MCF 10A (cell line): ENCODE data around the gene IGF2BP3. TPM values are rescaled to one million over a fixed set of nuclear protein-coding genes. Genes with fewer than 3 reads are reported as not detected.

Experiments
- BruUV-seq: library from RNA; stranded (reverse); fragments of 400-500 nt; replicated peaks from 2 replicates; lab custom pipeline; 2021; lab: Mats Ljungman, UMichigan
- CTCF ChIA-PET: fragments of 300-600 bp; sonication (Branson Sonifier 250); formaldehyde crosslinking; extraction: SDS; loops from one replicate; lab custom pipeline; 2021; ENCODE audit warnings: antibody characterized with exemption, inconsistent platforms; lab: Yijun Ruan, JAX
- POLR2A ChIA-PET: fragments of 300-600, 350-650 bp; sonication (Branson Sonifier 250); formaldehyde crosslinking; extraction: SDS; loops from one replicate; lab custom pipeline; 2020; ENCODE audit warnings: antibody characterized with exemption, inconsistent platforms; lab: Yijun Ruan, JAX
- DNase-seq: peaks from one replicate; pipeline ENCODE4 v3.0.0-alpha.2; 2018; ENCODE audit not compliant: unreplicated experiment
- H3K27ac Mint-ChIP-seq: one replicate; pipeline ENCODE4 v1.8.0; 2022; ENCODE audit warnings: mild to moderate bottlenecking, low read depth, mixed read lengths; ENCODE audit not compliant: unreplicated experiment
- H3K27me3 Mint-ChIP-seq: one replicate; pipeline ENCODE4 v1.8.0; 2022; ENCODE audit warnings: mixed read lengths; ENCODE audit not compliant: insufficient read depth, unreplicated experiment
- H3K36me3 Mint-ChIP-seq: one replicate; pipeline ENCODE4 v1.8.0; 2022; ENCODE audit warnings: mild to moderate bottlenecking, moderate library complexity, mixed read lengths; ENCODE audit not compliant: insufficient read depth, unreplicated experiment
- H3K4me1 Mint-ChIP-seq: one replicate; pipeline ENCODE4 v1.8.0; 2022; ENCODE audit warnings: mixed read lengths; ENCODE audit not compliant: insufficient read depth, unreplicated experiment
- H3K4me3 Mint-ChIP-seq: one replicate; pipeline ENCODE4 v1.8.0; 2022; ENCODE audit warnings: mild to moderate bottlenecking, moderate library complexity, mixed read lengths; ENCODE audit not compliant: unreplicated experiment
- H3K9me3 Mint-ChIP-seq: one replicate; pipeline ENCODE4 v1.8.0; 2022; ENCODE audit warnings: mixed read lengths; ENCODE audit not compliant: unreplicated experiment
- intact Hi-C: fragments of 100-400 bp; cut with micrococcal nuclease; formaldehyde crosslinking; loops from 2 replicates; pipeline ENCODE4 v1.14.1; 2022
- total RNA-seq: library from RNA; stranded (reverse); gene quantifications from 2 replicates; pipeline ENCODE4 v1.2.3, GENCODE V29; 2022
- TF ChIP-seq, protein P1 (sequence below): fragments of 200-600 bp; IDR thresholded peaks from one replicate; pipeline ENCODE4 v1.8.0; 2022; ENCODE audit warnings: antibody characterized with exemption, mild to moderate bottlenecking; ENCODE audit not compliant: unreplicated experiment

IGF2BP3 gene
- total RNA-seq, 1 experiment from 2014 or later: 29.8 TPM

DNA sequence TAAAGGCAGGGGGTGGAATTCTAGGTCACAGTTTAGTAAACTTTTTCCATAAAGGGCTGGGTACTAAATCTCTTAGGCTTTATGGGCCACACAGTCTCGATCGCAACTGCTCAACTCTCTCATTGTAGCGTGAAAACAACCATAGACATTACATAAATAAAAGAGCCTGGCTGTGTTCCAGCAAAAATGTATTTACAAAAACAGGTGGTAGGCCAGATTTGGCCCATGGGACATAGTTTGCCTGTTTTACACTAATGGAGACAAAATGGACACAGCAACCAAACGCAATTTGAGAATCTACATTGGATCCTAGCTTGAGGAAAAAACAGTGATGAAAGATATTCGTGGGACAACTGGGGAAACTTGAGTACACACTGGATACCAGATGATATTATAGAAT, 194.4 kb downstream of the IGF2BP3 start:
- no peak for DNase-seq
- Mint-ChIP-seq H3K27ac (no peak overlapping the region), H3K36me3 (peaks cover 5% of the 10 kb centered on the region), H3K27me3 (no peaks in the 10 kb centered on the region), H3K9me3 (no peaks in the 10 kb centered on the region), H3K4me3 (no peak overlapping the region), H3K4me1 (peaks cover 6% of the 10 kb centered on the region)
- BruUV-seq: no TSS peak
- ChIA-PET POLR2A (interaction anchor here (0.6 kb wide), 1 partner anchor 114 kb away, joined by 3 read pairs; no protein-coding TSS in a partner anchor), CTCF (interaction anchor here (1.1 to 4.0 kb wide), 6 partner anchors 14 to 269 kb away, joined by 3 to 47 read pairs (median 8); no protein-coding TSS in a partner anchor)
- TF ChIP-seq, protein P1, sequence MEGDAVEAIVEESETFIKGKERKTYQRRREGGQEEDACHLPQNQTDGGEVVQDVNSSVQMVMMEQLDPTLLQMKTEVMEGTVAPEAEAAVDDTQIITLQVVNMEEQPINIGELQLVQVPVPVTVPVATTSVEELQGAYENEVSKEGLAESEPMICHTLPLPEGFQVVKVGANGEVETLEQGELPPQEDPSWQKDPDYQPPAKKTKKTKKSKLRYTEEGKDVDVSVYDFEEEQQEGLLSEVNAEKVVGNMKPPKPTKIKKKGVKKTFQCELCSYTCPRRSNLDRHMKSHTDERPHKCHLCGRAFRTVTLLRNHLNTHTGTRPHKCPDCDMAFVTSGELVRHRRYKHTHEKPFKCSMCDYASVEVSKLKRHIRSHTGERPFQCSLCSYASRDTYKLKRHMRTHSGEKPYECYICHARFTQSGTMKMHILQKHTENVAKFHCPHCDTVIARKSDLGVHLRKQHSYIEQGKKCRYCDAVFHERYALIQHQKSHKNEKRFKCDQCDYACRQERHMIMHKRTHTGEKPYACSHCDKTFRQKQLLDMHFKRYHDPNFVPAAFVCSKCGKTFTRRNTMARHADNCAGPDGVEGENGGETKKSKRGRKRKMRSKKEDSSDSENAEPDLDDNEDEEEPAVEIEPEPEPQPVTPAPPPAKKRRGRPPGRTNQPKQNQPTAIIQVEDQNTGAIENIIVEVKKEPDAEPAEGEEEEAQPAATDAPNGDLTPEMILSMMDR: no peak
- intact Hi-C loops: no loop called here

DNA sequence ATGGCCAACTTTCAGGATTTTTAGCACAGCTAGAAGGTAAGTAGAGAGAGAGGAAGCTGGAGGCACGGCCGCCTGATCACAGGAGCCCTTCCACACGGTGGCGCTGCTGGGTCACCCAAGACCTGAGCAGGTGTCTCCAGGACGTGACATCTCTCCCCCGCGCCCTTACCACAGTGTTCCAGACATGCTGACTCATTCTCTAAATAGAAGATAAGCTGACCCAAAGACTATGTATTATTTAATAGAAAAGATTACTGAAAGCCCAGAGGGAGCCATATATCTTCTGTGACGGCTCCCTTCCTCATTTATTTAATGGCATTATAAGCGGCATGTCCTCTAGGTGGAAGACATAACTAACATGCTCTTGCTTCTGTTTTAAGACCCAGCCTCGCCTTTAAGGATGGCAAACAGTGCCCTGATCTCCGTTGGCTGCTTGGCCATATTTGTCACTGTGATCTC, 197.1 kb downstream of the IGF2BP3 start:
- TF ChIP-seq, protein P1: peak; percentile 84
- no peaks in the 10 kb centered on the region for H3K9me3 Mint-ChIP-seq
- H3K4me3 Mint-ChIP-seq: peak overlapping the region; percentile 18
- no TSS peak for BruUV-seq
- H3K27me3 Mint-ChIP-seq: no peaks in the 10 kb centered on the region
- ChIA-PET POLR2A (interaction anchor here (0.6 to 2.5 kb wide), 10 partner anchors 9 to 273 kb away, joined by 3 to 7 read pairs (median 4); partner anchors contain the start of gene MALSU1), CTCF (interaction anchor here (0.6 to 6.7 kb wide), 44 partner anchors 9 to 1033 kb away, joined by 3 to 99 read pairs (median 5); partner anchors contain the start of genes NUP42 and STK31)
- H3K4me1 Mint-ChIP-seq: peaks cover 6% of the 10 kb centered on the region
- intact Hi-C loops: loop anchor here (1.0 to 5.0 kb wide), 5 partner anchors 84 to 439 kb away; partner anchors contain the start of gene TRA2A
- DNase-seq: peak; percentile 95
- H3K27ac Mint-ChIP-seq: no peak overlapping the region
- peaks cover 5% of the 10 kb centered on the region for H3K36me3 Mint-ChIP-seq

DNA sequence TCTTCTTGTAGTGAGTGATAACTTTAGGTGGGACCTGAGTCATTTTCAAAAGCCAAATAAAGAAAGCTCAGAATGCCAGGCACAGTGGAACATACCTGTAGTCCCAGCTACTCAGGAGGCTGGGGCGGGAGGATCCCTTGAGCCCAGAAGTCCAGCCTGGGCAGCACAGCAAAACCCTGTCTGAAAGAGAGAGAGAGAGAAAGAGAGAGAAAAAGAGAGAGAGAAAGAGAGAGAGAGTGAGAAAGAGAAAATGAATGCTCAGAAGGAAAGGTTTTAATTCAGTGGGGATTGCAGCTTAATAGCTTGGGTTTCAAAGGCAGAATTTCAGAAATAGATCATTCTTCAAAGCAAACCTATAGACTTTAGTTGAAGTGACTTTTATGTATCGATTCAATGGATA, 198.0 kb downstream of the IGF2BP3 start:
- Mint-ChIP-seq H3K4me1 (peaks cover 6% of the 10 kb centered on the region), H3K9me3 (no peaks in the 10 kb centered on the region), H3K4me3 (no peak overlapping the region), H3K36me3 (peaks cover 5% of the 10 kb centered on the region), H3K27me3 (no peaks in the 10 kb centered on the region), H3K27ac (no peak overlapping the region)
- TF ChIP-seq, protein P1: no peak
- no peak for DNase-seq
- CTCF ChIA-PET: interaction anchor here (0.6 to 6.7 kb wide), 45 partner anchors 8 to 441 kb away, joined by 3 to 99 read pairs (median 5); partner anchors contain the start of genes GPNMB, NUP42 and STK31
- intact Hi-C loops: loop anchor here (5.0 kb wide), 1 partner anchor 260 kb away; the partner anchor contains the start of gene TRA2A
- POLR2A ChIA-PET: interaction anchor here (1.0 to 2.6 kb wide), 7 partner anchors 27 to 273 kb away, joined by 3 to 7 read pairs (median 6); partner anchors contain the start of gene MALSU1
- no TSS peak for BruUV-seq

DNA sequence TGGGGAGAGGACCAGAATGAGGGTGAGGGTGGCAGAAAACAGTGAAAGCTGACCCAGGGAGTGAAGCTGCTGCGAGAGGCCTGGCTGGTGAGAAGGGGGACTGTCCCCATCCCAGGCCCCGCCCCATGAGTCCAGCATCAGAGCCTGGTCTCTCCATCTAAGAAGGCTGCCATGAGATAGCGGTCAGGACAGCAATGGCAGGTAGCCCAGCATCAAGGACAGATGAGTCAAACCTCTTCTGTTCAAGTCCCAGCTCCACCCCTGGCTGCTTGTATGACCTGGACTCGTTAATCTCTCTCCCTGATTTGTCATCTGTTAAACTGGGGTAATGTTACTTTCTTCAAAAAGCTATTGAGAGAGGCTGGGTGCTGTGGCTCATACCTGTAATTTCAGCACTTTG, 201.5 kb downstream of the IGF2BP3 start:
- Mint-ChIP-seq H3K4me3 (no peak overlapping the region), H3K27me3 (no peaks in the 10 kb centered on the region), H3K36me3 (peaks cover 5% of the 10 kb centered on the region), H3K27ac (no peak overlapping the region), H3K4me1 (peaks cover 6% of the 10 kb centered on the region), H3K9me3 (no peaks in the 10 kb centered on the region)
- DNase-seq: no peak
- intact Hi-C loops: no loop called here
- TF ChIP-seq, protein P1: no peak
- ChIA-PET POLR2A (interaction anchor here (0.6 kb wide), 2 partner anchors 308 to 634 kb away, joined by 3 to 4 read pairs; no protein-coding TSS in a partner anchor), CTCF (interaction anchor here (0.5 to 6.7 kb wide), 9 partner anchors 7 to 1904 kb away, joined by 3 to 99 read pairs (median 5); no protein-coding TSS in a partner anchor)
- no TSS peak for BruUV-seq
